HG03159 (cell line): Measurements from ENCODE around the gene UBE2J2.

ENCODE experiments used
- ATAC-seq: cut with Tn5 transposase; IDR thresholded peaks from one replicate; pipeline ENCODE4 v1.9.1; 2021; ENCODE audit warnings: mild to moderate bottlenecking, moderate library complexity; ENCODE audit not compliant: unreplicated experiment

Gene UBE2J2

DNA sequence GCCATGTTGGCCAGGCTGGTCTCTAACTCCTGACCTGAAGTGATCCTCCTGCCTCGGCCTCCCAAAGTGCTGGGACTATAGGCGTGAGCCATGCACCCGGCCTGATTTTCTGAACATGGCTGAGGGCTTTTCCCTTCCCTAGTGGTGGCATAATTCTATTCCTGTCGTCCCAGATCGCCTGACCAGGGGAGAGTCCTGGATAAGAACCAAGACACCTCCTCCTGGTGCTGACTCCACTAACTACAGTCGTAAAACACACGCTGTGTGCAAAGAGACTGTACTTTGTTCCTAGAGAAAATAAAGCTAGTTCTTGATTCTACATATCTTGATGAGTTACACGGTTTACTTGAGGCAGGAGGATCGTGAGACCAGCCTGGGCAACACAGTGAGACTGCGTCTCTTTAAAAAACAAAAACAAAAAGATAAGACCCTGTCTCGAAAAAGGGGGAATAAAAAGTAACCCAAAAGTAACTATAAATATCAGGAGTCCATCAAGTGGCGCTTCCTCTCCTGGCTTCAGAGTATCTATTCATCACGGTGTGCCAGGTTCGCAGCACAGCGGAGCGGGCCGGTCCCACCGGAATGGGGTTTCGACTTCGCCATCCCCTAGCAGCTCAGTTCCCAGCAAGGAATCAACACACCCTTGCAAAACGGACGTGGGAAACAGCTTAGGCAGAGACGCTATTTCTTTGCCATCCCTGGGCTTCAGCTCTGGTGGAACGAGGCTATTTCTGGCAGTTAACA, 42.8 kb downstream of the UBE2J2 start:
- no peak for ATAC-seq

DNA sequence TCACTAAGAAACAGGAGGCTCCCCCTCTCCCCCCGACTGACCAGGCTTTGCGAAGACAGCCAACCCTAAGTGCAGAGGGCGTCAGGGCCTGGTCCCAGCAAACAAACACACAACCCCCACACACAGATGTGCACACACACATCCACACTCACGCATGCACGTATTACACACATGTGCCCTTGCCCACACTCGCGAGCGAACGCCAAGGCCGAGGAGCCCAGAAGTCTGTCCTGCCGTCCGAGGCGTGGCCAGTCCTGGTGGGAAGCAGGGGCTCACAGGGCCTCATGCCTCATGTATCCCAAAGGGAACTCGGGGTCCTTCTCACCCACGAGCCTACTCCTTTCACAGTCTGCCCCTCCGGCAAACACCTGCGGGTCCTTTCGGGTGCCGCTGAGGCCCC, 43.9 kb downstream of the UBE2J2 start:
- no peak for ATAC-seq

DNA sequence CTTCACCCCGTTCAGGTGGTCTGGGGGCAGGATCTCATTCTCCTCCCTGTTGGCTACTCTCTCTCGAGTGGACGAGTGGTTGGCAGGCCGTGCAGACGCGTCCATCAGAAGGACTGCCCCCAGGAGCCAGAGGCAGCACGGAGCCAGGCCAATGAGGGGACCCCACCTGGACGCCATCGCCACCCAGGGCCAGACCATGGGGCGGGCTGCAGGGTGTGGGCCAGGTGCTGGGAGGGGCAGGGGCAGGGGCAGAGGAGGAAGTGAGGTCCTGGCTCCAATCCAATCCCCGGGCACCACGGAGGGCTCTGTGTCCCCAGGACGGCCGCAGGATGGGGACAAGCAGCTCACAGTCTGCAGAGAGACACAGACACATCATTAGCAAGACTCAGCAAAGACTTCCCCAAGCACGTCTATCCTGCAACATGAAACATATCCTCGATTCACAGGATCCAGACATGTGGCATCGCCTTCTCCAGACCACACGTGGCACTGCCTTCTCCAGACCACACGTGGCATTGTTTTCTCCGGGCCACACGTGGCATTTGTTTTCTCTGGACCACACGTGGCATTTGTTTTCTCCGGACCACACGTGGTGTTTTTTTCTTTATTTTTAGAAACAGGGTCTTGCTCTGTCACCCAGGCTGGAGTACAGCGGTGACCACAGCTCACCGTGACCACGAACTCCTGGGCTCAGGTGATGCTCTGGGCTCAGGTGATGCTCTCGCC, 44.9 kb downstream of the UBE2J2 start:
- no peak for ATAC-seq

DNA sequence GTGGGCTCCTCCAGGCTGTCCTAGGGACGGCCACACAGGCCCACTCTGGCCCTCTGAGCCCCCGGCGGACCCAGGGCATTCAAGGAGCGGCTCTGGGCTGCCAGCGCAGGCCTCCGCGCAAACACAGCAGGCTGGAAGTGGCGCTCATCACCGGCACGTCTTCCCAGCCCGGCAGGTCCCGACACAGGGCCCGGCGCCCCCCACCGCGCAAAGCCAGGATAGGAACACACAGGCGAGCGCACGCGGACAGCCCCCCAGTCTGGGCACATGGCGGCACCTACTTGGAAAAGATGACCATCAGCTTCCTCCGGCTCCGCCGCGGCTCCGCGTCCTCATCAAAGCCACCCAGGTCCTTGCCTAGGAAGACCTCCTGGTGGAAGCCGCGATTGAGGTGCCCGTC, 45.5 kb downstream of the UBE2J2 start:
- no peak for ATAC-seq

DNA sequence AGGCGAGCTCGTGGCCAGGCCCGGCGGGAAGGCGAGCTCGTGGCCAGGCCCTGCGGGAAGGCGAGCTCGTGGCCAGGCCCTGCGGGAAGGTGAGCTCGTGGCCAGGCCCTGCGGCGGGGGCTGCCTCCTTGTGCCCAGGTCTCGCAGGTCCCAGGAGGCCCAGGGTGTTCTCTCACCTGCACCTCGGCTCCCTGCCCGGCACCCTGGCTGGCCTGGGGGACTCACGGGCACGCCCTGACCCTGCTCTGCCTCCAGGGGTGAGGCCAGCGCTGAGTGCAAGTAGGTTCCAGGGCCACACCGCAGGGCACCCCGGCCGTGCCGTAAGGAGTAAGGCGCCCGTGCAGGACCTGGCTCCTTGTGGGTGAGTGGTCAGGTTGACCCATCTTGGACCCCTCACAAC, 46.3 kb downstream of the UBE2J2 start:
- ATAC-seq, result no peak

DNA sequence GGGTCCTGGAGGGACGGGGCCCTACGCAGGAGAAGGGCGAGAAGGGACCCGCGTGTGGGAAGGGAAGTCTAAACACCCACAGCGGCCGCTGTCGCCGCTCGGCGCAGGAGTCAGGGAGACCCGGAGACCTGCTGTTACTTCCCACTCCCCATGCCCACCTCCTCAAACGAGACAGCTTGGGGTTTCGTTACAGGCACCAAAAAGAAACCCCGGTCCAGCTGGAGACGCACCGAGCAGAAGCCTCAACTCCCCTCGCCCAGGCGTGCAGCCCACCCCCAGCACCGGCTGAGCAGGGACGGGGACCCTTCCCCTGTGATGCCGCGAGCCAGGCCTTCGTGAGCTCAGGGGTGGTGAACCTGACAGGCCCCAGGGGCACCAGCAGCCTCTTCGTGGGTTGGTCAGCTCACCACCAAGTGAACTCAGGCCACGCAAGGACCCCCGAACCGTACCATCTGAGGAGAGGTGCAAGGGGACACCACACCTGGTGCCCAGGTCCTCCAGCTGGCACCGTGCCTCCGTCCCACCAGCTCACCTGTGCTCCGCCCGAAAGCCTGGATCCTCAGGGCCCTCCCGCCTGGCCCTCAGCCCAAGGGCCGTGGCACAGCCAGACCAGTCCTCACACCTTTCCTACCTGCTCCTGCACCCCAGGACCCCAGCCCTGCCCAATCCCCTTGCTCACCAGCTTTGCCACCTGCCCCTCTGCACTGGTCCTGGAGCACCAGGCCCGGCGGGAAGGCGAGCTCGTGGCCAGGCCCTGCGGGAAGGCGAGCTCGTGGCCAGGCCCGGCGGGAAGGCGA, 46.9 kb downstream of the UBE2J2 start:
- no peak for ATAC-seq

DNA sequence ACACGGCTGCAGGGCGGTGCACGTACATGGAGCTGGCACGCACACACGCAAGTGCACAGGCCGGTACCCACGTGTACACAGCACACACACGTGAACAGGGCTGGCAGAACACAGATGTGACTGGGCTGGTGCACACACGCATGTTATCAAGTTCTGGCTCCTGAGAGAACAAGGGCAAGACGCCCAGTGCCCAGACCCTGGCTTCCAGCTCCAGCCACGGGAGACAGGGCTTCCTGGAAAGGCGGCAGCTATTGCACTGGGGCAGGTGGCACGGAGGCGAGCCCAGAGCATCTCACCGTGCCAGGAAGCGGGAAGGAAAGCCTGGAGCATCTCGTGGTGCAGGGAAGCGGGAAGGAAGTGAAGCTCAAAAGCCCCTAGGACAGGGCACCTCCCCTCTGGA, 47.7 kb downstream of the UBE2J2 start:
- ATAC-seq, result no peak

DNA sequence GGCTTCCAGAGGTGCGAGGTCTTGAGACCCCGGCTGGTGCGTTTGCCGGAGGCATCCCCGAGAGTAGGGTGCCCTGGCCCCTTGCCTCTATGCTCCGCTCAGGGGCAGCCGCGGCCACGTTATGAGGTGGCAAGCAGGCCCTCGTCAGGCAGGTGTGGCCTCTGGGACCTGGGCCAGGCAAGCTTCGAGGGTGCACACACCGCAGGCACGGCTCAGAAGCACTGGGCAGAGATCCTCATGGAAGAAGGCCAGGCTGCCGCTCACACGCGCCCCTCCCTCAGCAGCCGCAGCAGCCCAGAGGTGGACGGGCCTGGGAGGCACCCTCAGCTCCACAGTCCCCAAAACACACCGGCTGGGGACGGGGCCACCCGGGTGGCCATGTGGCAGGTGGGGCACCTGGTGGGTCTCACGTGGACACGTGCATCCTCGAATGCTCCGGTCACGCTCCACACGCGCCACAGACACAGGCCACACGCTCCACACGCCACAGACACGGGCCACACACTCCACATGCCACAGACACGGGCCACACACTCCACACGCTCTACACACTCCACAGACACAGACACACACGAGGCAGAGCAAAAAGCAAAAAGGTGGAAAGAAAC, 48.3 kb downstream of the UBE2J2 start:
- no peak for ATAC-seq

DNA sequence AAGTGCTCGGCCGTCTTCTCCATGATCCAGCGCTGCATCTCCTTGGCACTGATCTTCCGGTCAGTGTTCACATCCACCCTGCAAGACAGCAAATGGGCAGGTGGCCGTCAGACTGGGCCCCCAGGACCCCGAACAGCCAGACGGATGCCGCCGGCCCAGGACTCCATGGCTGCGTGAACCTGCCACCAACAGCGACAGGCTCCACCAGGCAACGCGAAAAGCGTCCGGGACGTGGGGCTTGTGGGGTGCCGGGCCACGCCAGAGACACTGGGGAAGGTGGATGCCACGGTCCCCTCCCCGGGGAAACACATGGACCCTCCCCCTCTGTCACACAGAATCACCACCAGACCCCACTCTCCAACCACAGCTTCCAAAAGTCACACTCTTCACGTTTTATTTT, 49.8 kb downstream of the UBE2J2 start:
- ATAC-seq, result no peak

DNA sequence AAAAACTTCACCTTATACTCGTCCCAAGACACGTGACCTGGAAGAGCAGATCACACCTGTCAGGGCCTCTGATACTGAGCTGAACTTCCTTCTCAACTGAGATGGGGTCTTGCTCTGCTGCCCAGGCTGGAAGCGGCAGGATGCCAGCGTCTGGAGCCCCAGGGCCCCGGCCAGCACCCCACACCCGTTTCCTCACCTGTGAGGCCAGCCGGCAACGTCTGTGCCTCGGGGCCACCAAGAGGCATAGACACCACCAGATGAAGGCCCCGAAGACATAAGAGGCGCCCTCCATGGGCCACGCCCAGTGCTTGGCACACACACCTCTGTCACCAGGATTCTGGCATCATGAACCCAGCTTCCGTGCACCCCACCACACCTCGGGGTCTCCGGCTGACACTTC, 50.3 kb downstream of the UBE2J2 start:
- no peak for ATAC-seq

DNA sequence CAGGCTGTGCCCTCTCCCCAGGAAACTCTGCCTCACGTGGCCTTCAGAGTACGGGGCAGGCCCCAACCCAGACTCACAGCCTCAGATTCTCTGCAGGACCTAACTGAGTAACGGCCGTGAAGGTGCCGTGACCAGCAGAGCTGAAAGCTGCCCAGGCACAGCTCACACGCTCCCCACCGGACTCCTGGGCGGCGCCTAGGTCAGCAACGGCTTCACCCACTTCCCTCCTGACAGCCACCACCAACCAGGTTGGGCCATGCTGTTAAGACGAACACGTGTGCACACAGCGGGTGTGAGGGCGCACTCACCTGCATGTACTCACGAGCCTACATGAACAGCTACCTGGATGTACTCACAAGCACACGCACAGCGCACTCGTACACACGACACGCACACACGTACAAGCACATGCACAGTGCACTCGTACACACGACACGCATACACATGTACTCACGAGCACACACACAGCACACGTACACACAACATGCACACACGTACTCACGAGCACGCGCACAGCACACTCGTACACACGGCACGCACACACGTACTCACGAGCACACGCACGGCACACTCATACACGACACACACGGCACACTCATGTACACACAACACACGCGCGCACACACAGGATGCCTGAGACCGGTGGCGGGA, 51.0 kb downstream of the UBE2J2 start:
- no peak for ATAC-seq

DNA sequence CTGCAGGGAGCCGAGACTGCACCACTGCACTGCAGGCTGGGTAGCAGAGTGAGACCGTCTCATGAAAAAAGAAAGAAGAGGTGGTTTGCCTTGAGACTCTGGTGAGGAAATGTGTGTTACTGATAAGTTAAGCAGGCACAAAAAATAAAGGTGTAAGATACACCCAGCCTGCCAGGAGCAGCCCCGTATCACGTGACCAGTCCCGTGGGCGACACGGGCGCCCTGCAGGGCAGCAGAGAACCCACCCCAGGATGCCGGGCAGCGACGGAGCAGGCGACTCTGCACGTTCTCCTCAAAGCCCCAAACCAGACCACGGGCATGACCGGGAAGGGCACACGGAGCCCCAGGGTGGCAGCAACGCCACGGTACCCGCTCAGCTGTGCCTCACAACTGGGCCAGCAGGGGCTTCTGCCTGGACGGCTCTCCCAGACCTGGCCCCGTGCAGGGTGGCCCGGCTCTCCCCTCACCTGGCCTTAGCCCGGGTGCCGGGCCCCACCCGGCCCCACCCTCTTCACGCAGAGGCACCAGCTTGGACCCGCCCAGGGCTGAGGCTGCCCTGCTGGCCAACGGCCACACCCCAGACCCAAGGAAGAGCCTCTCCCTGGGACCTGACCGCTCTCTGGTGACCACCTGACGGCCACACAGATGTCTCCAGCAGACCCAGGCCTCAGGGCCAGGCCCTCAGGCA, 51.6 kb downstream of the UBE2J2 start:
- ATAC-seq, result no peak

DNA sequence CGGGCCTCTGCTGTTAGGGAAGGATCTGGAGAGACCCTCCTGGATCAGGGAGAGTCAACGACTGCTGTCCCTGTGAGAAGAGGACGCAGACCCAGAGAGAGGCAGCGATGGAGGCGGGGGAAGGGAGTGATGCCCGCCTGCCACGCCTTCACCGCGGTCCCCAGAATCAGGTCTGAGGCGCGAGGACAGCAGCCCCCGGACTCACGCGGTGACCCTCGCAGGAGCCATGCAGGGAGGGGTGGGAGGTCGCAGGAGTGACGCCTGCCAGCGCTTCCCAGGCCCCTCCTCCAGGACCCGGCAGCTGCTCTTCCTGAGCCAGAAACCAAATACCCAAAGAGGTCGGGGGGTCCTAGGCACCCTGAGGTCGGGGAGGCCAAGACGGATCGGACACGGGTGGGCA, 53.5 kb downstream of the UBE2J2 start:
- ATAC-seq, result no peak

DNA sequence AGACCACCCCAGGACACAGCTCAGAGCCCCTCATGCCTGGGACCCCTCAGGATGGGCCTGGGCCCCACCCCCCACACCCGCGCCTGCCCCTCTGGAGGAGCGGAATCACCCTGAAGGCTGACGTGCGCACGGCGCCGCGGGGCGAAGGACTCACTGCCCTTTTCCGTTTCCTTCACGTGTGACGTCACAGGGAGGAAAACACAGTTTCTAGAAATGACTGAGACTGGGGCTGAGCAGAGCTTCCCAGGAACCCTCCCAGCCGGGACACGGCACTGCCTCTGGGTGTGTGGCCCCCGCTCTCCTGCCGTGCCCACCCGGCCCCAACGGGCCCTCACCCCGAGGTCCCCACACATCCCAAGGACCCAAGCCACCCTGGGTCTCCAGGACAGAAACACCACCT, 54.3 kb downstream of the UBE2J2 start:
- no peak for ATAC-seq

DNA sequence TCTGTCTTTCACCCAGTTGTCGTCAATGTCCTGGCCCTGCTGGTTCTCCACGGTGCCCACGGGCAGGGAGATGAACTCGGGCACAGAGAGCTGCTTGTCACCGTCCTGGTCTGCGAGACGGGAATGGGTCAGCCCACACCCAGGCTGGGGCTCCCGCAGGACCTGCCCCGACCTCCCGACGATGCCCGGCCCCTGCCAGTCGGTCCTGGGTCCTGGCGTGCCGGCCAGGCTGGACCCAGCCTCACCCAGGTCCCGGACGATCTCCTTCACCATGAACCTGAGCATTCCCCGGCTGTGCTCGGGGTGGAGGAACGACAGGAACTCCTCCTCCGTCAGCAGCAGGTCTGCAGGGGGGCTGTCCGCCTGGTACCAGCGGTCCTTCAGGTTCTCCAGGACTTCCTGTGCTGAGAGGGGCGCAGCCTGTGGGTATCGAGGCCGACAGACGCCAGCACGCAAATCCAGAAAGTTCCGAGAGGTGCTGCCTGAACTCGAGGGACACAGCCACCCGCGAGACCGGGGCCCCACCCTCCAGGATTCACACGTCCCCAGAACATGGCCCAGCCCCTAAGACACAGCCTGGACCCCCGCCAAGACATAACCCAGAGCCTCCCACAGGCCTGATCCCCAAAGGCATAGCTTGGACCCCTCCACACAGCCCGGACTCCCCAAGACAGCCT, 55.0 kb downstream of the UBE2J2 start:
- ATAC-seq, result no peak

DNA sequence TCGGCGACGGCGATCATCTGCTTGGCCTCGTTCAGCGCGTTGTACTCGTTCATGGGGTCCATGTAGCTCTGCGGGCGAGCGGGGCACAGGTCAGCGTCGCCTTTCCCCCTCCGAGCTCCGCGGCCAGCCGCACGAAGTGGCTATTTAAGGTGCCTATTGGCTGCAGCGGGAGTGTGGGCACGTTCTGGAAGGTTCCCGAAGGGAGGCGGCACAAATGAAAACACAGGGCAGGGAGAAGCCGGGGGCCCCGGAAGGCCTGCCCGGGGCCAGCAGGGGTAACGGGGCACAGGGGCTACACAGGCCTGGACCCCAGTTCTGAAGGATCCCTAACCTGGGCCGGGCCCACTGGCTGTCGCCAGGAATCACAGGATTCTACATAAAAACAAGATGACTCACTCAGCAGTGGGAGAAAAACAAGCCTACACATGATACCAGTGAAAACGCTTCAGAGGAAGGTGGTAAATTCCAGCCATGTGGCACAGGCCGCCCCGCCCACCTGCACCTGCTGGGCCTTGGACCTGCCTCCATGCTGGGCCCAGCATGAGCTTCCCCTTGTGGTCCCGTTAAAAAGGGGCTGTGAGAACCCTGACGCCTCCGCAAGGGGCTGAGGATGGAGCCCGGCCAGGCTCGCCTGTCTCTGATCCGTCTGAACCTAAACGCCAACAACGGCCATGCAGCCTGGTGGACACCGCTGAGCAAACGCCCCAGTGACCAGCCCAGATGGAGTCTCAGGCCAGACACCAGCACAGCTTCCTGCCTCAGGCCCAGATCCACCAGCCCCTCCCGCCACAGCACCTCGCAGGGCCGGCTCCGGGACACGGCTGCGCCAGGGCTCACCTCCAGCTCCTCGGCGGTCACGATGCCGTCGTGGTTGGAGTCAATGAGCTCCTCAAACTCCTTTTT, 55.8 kb downstream of the UBE2J2 start:
- ATAC-seq, result no peak

DNA sequence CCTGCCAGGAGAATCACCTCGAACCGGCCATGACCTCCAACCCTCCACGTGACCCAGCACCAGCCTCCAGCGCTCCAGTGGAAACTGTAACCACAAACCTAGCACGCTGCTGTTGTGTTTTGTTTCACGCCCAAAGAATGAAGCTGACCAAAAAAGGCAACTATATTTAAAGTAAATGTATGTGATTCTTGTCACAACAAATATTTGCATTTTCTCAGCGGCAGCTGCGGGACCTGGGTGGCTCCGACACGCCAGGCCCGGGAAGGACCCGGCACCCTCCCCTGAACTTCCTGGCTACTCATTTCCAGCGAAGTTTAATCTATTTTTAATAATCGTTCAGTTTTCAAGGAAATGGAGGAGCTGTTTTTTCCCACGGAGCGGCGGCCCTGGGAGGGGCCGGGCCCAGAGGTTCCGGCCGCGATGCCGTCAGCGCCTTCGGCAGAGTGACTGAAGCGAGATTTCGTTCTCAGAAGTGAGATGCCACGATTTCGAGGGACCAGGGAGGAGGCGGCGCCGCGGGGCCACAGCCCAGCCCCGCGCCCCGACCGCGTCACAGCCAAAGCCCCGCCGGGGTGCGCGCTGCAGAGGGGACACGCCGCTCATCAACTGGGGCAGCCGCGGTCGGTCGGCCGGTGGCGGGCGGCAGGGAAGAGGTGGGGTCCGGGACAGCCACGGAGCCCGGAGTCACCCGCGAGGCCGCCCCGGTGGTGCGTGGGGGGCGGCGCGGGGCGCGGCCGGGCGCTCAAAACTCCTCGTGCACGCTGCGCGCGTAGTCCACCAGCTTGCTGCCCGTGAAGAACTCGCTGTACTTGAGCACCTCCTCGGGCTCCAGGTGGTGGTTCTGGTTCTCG, 56.7 kb downstream of the UBE2J2 start:
- no peak for ATAC-seq
